Activated naive CD8-positive, alpha-beta T cell (primary cell): Measurements from ENCODE around the gene CIAO2A.

Experiments
- H3K27ac Mint-ChIP-seq: one replicate; pipeline ENCODE4 v1.8.0; 2021; ENCODE audit warnings: mixed read lengths
- H3K27me3 Mint-ChIP-seq: one replicate; pipeline ENCODE4 v1.8.0; 2021; ENCODE audit warnings: mixed read lengths
- H3K36me3 Mint-ChIP-seq: one replicate; pipeline ENCODE4 v1.8.0; 2021; ENCODE audit warnings: mixed read lengths
- H3K4me1 Mint-ChIP-seq: one replicate; pipeline ENCODE4 v1.8.0; 2021; ENCODE audit warnings: low read depth, mixed read lengths
- H3K4me3 Mint-ChIP-seq: one replicate; pipeline ENCODE4 v1.8.0; 2021; ENCODE audit warnings: mild to moderate bottlenecking, mixed read lengths
- H3K9me3 Mint-ChIP-seq: one replicate; pipeline ENCODE4 v1.8.0; 2021; ENCODE audit warnings: low read depth, mixed read lengths

CIAO2A gene

DNA sequence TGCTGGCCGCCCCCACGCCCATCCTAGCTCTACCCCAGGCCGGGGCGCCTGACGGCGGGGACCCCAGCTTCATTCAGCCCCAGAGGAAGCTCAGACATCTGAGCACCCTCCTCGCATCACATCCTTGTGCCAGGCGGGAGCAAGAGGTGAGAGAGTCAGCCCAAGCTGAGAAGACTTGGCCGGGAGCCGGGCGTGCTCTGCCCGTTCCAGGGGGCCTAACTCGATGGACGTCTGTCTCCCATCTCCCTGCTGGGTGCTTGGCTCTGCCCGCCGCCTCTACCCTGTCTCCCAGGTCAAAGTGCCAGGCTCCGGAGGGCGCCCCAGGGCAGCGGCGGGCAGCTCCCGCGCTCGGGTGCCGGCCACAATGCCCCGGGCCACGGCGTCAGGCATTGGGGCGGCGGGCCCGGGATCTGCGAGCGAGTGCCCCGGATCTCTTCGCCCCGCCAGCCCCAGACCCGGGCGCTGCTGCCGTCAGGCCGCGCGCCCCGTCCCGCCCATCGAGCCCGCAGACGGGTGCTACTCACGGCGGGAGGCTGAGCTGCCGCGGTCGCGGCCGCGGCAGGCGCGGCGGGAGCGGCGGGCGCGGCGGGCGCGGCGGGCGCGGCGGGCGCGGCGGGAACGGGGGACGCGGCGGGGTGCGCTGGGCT is 47.7 kb downstream of the CIAO2A start:
- Mint-ChIP-seq H3K4me3 (peak overlapping the region; percentile 78), H3K9me3 (no peaks in the 10 kb centered on the region), H3K27ac (no peak overlapping the region), H3K4me1 (peaks cover 5% of the 10 kb centered on the region), H3K27me3 (peaks cover 16% of the 10 kb centered on the region), H3K36me3 (peaks cover 3% of the 10 kb centered on the region)

DNA sequence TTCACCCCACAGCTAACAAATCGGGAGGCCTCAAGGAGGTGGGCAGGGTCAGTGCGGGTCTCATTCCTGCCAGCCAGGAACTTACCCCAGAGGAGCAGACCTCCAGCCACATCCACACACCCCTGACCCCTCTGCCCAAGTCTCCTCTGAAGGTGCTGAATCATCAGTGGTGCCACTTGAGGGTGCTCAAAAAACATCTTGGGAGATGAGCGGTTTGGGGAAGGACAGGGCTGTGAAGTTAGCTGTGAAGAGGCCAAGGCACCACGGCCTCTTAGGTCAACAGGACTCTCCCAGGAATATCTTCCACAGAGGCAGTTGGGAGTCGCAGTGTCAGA is 48.6 kb downstream of the CIAO2A start:
- Mint-ChIP-seq H3K4me1 (peaks cover 5% of the 10 kb centered on the region), H3K9me3 (no peaks in the 10 kb centered on the region), H3K36me3 (peaks cover 3% of the 10 kb centered on the region), H3K27ac (no peak overlapping the region), H3K27me3 (peaks cover 16% of the 10 kb centered on the region), H3K4me3 (peak overlapping the region; percentile 78)

GRCh38 chr15:64044300-64045100 is 49.1 kb downstream of the CIAO2A start:
- Mint-ChIP-seq H3K4me1 (peaks cover 5% of the 10 kb centered on the region), H3K27ac (no peak overlapping the region), H3K27me3 (peaks cover 15% of the 10 kb centered on the region), H3K36me3 (peaks cover 3% of the 10 kb centered on the region), H3K4me3 (peak overlapping the region; percentile 38), H3K9me3 (no peaks in the 10 kb centered on the region)

GRCh38 chr15:64038878-64039610 is 54.6 kb downstream of the CIAO2A start:
- H3K9me3 Mint-ChIP-seq: no peaks in the 10 kb centered on the region
- no peak overlapping the region for H3K4me3 Mint-ChIP-seq
- no peak overlapping the region for H3K27ac Mint-ChIP-seq
- H3K4me1 Mint-ChIP-seq: no peaks in the 10 kb centered on the region
- H3K36me3 Mint-ChIP-seq: no peaks in the 10 kb centered on the region
- H3K27me3 Mint-ChIP-seq: no peaks in the 10 kb centered on the region

GRCh38 chr15:64037966-64038365 is 55.7 kb downstream of the CIAO2A start:
- Mint-ChIP-seq H3K4me1 (no peaks in the 10 kb centered on the region), H3K4me3 (no peak overlapping the region), H3K9me3 (no peaks in the 10 kb centered on the region), H3K27ac (no peak overlapping the region), H3K36me3 (no peaks in the 10 kb centered on the region), H3K27me3 (no peaks in the 10 kb centered on the region)

GRCh38 chr15:64037116-64037515 is 56.5 kb downstream of the CIAO2A start:
- Mint-ChIP-seq H3K36me3 (no peaks in the 10 kb centered on the region), H3K4me1 (peaks cover 5% of the 10 kb centered on the region), H3K27me3 (no peaks in the 10 kb centered on the region), H3K27ac (no peak overlapping the region), H3K9me3 (no peaks in the 10 kb centered on the region), H3K4me3 (no peak overlapping the region)

GRCh38 chr15:64035525-64035924 is 58.1 kb downstream of the CIAO2A start:
- no peaks in the 10 kb centered on the region for H3K27me3 Mint-ChIP-seq

GRCh38 chr15:64034519-64034918 is 59.1 kb downstream of the CIAO2A start:
- no peaks in the 10 kb centered on the region for H3K36me3 Mint-ChIP-seq
- no peaks in the 10 kb centered on the region for H3K27me3 Mint-ChIP-seq
- peaks cover 16% of the 10 kb centered on the region for H3K4me1 Mint-ChIP-seq
- no peak overlapping the region for H3K27ac Mint-ChIP-seq
- no peak overlapping the region for H3K4me3 Mint-ChIP-seq
- no peaks in the 10 kb centered on the region for H3K9me3 Mint-ChIP-seq

More at GRCh38 chr15:64035525-64035924, 58.1 kb downstream of the CIAO2A start:
- no peaks in the 10 kb centered on the region for H3K9me3 Mint-ChIP-seq
- no peak overlapping the region for H3K27ac Mint-ChIP-seq
- H3K36me3 Mint-ChIP-seq: no peaks in the 10 kb centered on the region
- no peak overlapping the region for H3K4me3 Mint-ChIP-seq
- peaks cover 13% of the 10 kb centered on the region for H3K4me1 Mint-ChIP-seq

DNA sequence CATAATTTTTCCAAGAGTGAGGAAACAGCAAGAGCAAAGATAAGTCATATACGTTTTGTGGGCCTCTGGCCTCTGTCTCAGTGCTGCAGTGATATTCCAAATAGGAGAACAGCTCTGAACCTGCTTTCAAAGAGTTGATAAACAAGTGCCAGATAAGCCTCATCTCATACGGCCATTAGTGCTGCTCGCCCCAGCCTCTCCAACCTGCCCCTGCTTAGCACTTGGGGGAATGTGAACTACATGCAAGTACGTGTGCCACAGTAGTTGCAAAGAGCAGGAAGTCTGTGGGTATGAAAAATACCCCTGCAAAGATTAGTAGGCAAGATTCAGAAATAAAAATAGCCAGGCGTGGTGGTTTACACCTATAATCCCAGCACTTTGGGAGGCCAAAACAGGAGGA is 61.3 kb downstream of the CIAO2A start:
- peaks cover 22% of the 10 kb centered on the region for H3K4me1 Mint-ChIP-seq
- no peaks in the 10 kb centered on the region for H3K27me3 Mint-ChIP-seq
- no peak overlapping the region for H3K4me3 Mint-ChIP-seq
- H3K27ac Mint-ChIP-seq: no peak overlapping the region
- H3K36me3 Mint-ChIP-seq: no peaks in the 10 kb centered on the region
- H3K9me3 Mint-ChIP-seq: no peaks in the 10 kb centered on the region

GRCh38 chr15:64030123-64030522 is 63.5 kb downstream of the CIAO2A start:
- Mint-ChIP-seq H3K4me3 (no peak overlapping the region), H3K27me3 (no peaks in the 10 kb centered on the region), H3K9me3 (no peaks in the 10 kb centered on the region), H3K27ac (no peak overlapping the region), H3K4me1 (peaks cover 22% of the 10 kb centered on the region), H3K36me3 (no peaks in the 10 kb centered on the region)

- Mint-ChIP-seq H3K4me3 (no peak overlapping the region), H3K4me1 (peaks cover 22% of the 10 kb centered on the region), H3K9me3 (no peaks in the 10 kb centered on the region), H3K27ac (peak overlapping the region; percentile 52), H3K36me3 (no peaks in the 10 kb centered on the region), H3K27me3 (no peaks in the 10 kb centered on the region)
These were observed 64.0 kb downstream of the CIAO2A start for GRCh38 chr15:64029633-64030032.

- Mint-ChIP-seq H3K9me3 (no peaks in the 10 kb centered on the region), H3K4me1 (peaks cover 22% of the 10 kb centered on the region), H3K36me3 (no peaks in the 10 kb centered on the region), H3K27me3 (no peaks in the 10 kb centered on the region), H3K4me3 (no peak overlapping the region), H3K27ac (peak overlapping the region; percentile 52)
These were observed 64.5 kb downstream of the CIAO2A start for GRCh38 chr15:64029110-64029509.

DNA sequence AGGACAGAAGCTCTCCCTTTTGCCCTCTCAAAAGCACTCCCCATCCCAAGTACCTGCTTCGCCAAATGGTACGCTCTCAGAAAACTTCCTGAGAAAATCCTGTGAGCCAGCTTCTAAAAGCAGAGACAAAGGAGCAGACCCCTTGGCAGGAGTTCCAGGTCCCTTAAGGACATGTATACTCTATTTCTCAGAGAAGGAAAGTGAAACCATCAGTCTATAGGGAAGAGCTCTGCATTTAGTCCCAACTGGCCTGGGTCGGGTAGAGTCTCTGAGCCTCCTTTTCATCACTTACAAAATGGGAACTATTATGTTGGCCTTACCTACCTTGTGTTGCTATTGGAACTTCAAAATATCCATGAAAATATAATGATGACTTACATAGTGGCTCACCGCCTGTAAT is 67.0 kb downstream of the CIAO2A start:
- Mint-ChIP-seq H3K27me3 (no peaks in the 10 kb centered on the region), H3K36me3 (no peaks in the 10 kb centered on the region), H3K9me3 (no peaks in the 10 kb centered on the region), H3K4me1 (peaks cover 12% of the 10 kb centered on the region), H3K4me3 (no peak overlapping the region), H3K27ac (no peak overlapping the region)

- Mint-ChIP-seq H3K36me3 (no peaks in the 10 kb centered on the region), H3K27ac (no peak overlapping the region), H3K27me3 (no peaks in the 10 kb centered on the region), H3K9me3 (no peaks in the 10 kb centered on the region), H3K4me1 (peaks cover 5% of the 10 kb centered on the region), H3K4me3 (no peak overlapping the region)
These were observed 69.2 kb downstream of the CIAO2A start for GRCh38 chr15:64024172-64025050.
